GM18505 (cell line): Measurements from ENCODE around the gene ADAMTS14.

ENCODE experiments used
- ATAC-seq: cut with Tn5 transposase; IDR thresholded peaks from one replicate; pipeline ENCODE4 v1.9.1; 2021; ENCODE audit not compliant: unreplicated experiment
- POLR2A ChIP-seq: IDR thresholded peaks from 4 replicates; pipeline ENCODE4 v1.6.1; 2011; ENCODE audit warnings: borderline replicate concordance; ENCODE audit not compliant: insufficient read depth, insufficient read length; ENCODE audit errors: extremely low read depth

The ADAMTS14 gene

DNA sequence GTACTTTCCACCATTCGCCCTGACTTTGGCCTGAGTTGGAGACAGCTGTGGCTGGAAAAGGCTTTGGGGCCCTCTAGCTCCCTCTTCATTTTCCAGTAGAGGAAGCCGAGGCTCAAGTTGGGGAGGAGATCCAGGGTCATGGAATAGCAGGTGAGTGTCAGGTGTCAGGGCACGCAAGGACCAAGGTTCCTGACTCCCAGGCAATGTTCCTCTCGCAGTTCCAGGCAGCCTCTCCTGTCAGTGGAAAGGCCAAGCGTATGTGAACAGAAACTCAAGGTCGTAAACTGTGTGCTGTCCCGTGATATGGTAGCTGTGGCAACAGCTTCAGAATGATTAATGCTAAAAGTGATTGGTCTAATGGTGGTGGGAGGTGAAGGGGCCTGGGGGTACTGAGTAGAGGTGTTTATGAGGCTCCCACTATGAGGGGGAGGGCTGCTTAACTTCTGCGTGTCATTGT is 13.2 kb downstream of the ADAMTS14 start:
- no peak for ATAC-seq
- no peak for TF ChIP-seq POLR2A

- ATAC-seq: no peak
- TF ChIP-seq POLR2A: no peak
Observed at GRCh38 chr10:70688828-70689227, 16.5 kb downstream of the ADAMTS14 start.

GRCh38 chr10:70689661-70690060 is 17.4 kb downstream of the ADAMTS14 start:
- no peak for TF ChIP-seq POLR2A
- ATAC-seq: no peak

DNA sequence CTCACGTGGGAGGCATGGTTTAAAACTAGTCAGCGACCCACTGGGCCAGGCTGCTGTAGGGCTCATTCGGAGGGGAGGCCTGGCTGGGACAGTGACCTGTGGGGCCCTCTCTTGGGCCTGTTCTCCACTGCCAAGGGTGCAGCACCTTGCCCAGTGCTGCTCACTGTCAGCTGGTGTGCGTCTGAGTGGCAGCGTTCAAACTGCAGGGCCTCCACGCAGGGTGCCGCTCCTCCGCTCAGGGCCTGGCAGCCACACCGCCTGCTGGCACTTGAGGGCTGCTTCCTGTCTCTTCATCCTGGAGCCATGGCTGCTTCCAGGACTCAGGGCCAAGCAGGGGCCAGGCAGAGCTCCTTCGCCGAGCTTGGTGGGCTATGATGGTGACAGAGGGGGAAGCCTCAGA is 18.3 kb downstream of the ADAMTS14 start:
- no peak for ATAC-seq
- TF ChIP-seq POLR2A: no peak

DNA sequence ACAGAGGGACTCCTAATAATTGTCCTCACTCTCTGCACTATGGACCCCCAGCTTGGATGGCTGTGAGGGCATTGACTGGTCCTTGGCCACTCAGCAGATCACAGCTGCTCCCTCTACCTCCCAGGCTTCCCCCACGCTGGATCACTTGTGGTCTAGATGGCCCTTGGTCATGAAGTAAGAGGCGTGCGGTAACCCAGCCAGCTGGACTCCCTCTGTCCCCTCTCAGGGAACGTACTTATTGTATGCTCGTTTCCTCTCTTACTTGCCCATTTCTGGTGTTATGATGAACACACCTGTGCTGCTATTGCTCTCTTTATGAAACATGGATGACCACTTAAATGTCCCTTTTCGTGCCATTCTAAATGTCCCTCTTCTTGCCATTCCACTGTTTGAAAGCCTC is 19.3 kb downstream of the ADAMTS14 start:
- no peak for TF ChIP-seq POLR2A
- no peak for ATAC-seq

DNA sequence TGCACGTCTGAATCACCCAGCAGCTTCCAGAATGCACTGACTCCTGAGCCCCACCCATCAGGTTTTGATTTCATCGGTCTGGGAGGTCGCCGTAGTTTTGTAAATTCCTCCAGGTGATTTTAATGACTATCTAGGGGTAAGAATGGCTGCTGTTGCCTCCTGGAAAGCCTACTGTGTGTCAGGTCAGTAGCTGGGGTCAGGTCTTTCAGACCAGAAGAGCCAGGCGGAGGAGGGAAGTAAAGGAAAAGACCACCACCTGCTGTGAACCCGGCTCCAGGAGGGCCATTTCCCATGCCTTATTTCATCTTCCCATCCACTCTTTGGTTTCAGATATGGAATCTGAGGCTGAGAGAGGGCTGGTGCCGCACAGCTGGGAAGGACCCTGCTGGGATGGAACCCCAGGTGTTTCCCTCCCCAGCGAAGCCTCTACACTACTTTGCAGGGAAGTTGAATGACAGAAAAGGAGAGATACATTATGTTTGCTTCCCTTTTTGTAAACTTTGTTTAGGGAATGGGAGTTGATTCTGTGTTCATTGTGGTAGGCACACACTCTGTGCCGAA is 19.8 kb downstream of the ADAMTS14 start:
- TF ChIP-seq POLR2A: no peak
- no peak for ATAC-seq

- ATAC-seq: no peak
Observed at GRCh38 chr10:70693619-70694335, 21.5 kb downstream of the ADAMTS14 start.

GRCh38 chr10:70694418-70695141 is 22.3 kb downstream of the ADAMTS14 start:
- ATAC-seq: no peak
- no peak for TF ChIP-seq POLR2A

More at GRCh38 chr10:70693619-70694335, 21.5 kb downstream of the ADAMTS14 start:
- TF ChIP-seq POLR2A: no peak

DNA sequence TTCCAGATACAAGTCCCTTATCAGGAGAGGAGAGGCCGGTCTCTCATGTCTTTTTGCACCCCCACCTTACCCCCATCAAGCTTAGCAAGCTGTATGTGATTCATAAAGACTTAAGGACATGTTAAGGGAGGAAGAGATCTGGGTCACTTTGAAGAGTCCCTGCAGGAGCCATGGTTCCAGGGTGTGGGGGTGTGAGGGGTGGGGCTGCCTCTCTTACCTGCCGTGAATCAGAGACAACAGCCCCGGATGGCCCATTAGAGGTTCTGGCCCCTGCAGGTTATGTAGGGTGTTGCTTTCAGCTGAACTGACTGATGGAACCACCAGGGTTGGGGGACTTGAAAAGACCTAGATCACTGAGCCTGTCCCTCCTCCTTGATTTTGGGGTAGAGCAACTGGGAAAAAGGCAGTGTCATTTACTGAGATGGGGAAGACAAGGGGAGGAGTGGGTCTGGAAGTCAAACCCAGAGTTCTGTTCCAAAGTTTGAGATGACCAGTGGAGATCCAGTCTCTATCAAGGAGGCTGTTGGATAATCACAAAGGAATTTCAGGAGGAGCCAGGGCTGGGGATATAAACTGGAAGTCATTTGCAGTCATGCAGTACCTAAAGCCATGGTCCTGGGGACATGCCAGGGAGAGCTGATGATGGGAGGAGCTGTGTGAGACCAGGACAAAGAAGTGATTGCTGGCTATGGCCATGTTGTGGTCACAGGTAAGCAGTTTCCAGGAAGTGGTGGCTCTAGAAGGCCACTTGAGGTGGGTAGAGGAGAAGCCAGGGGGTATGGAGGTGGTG is 23.1 kb downstream of the ADAMTS14 start:
- no peak for ATAC-seq
- TF ChIP-seq POLR2A: no peak

- ATAC-seq: no peak
Observed at GRCh38 chr10:70698211-70698610, 25.9 kb downstream of the ADAMTS14 start.

DNA sequence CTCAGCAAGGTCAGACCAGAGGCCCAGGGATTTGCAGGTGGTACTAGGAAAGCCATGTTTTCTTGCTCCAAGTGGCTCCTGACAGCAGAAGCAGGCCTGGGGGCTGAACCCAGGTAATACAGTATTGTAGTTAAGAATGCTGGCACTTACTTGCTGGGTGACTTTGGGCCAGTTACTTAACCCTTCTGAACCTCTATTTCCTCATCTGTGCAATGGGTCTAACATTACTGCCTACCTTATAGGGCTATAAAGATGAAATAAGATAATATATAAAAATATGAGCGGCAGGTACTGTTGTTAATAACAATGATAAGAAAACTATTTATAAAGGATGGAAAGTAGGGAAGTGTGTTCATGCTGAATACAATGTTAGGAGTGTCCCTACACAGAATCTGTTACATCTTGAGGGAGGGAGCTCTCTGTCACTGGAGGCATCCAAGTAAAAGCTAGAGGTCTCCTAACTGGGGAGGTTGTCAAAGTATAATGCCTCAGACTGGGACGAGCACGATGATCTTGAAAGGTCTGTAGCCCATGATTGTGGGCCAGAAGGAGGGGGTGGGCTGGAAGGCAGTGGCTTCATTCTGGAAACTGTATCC is 26.9 kb downstream of the ADAMTS14 start:
- ATAC-seq: no peak
- TF ChIP-seq POLR2A: no peak

More at GRCh38 chr10:70698211-70698610, 25.9 kb downstream of the ADAMTS14 start:
- no peak for TF ChIP-seq POLR2A

GRCh38 chr10:70699659-70700174 is 27.4 kb downstream of the ADAMTS14 start:
- no peak for ATAC-seq

More at GRCh38 chr10:70699659-70700174, 27.4 kb downstream of the ADAMTS14 start:
- no peak for TF ChIP-seq POLR2A
